Choroid plexus epithelial cell (primary cell): ENCODE data around the gene NUFIP2.

Experiments used
- DNase-seq: peaks from one replicate; pipeline ENCODE4 v3.0.0-alpha.2; 2010; ENCODE audit warnings: low read depth
- H3K4me3 ChIP-seq: 2 replicates; pipeline ENCODE4 v1.5.1; 2011; ENCODE audit warnings: low read depth, mild to moderate bottlenecking, control low read depth, low read length, moderate library complexity
- CTCF ChIP-seq: conservative IDR thresholded peaks from 2 replicates; pipeline ENCODE4 v1.5.1; 2011; ENCODE audit warnings: low read depth, mild to moderate bottlenecking, control low read depth, inconsistent platforms, low read length, moderate library complexity

The NUFIP2 gene

GRCh38 chr17:29246628-29247027 lies 47.3 kb downstream of the NUFIP2 start, which contains the start of gene CRYBA1:
Gene CRYBA1 (plus strand): TSS chr17:29246859. CDS start chr17:29246864, 5 bp downstream.
- DNase-seq, result no peak
- no peak within 1 kb of the TSS for H3K4me3 ChIP-seq
- no peak for TF ChIP-seq CTCF

DNA sequence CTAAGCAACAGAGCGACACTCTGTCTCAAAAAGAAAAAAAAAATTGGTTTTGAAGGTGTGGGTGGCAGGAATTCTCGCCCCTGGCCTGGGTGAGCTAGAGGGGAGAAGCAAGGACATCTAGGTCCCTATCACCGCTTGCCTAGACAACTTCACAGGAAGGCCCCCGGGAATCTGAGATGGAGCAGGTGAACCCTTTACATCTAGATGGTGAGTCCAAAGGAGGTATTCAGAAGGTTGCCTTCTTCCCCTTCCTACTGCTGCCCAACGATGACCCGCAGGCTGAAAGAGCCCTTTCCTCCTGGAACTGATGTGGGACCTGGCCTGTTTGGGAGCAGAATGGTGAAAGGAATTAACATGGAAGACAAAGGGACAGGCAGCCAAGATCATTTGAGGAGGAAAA lies 48.5 kb downstream of the NUFIP2 start:
- no peak for TF ChIP-seq CTCF
- no peak overlapping the region for H3K4me3 ChIP-seq
- DNase-seq, result no peak

DNA sequence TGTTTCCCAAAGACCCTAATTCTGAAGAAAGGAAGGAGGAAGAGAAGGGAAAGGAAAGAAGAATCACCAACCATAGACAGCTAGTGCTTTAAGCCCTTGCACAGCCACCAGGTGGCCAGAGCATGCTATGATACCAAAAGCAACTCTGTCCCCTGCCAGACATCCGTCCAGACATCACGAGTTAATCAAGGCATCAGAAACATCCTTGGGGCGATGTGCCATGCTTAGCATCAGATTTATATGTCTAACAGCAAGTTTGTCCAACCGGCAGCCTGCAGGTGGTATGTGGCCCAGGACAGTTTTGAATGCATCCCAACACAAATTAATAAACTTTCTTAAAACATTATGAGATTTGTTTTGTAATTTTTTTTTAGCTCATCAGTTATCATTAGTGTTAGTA lies 50.2 kb downstream of the NUFIP2 start:
- no peak overlapping the region for H3K4me3 ChIP-seq
- peak; percentile 66 for DNase-seq
- TF ChIP-seq CTCF, result peak; percentile 75

DNA sequence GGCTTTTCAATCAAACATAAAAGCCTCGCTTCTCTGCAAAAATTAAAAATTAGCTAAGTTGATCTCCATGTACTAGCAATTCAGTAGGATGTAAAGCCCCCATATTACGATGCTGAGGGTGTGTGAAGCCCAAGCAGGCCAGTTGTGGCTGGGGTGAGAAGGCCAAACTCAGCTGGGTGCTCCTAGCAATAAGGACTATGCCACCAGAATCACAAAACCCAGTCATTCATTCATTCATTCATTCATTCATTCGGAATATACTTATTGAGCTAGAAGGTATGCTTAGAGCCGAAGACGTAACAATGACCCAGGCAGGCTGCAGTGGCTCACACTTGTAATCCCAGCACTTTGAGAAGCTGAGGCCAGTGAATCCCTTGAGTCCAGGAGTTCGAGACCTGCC lies 51.2 kb downstream of the NUFIP2 start:
- H3K4me3 ChIP-seq, result no peak overlapping the region
- no peak for DNase-seq
- TF ChIP-seq CTCF, result no peak

- H3K4me3 ChIP-seq, result no peak overlapping the region
- TF ChIP-seq CTCF, result no peak
- DNase-seq, result no peak
Observed at GRCh38 chr17:29242051-29242450, 51.9 kb downstream of the NUFIP2 start.

DNA sequence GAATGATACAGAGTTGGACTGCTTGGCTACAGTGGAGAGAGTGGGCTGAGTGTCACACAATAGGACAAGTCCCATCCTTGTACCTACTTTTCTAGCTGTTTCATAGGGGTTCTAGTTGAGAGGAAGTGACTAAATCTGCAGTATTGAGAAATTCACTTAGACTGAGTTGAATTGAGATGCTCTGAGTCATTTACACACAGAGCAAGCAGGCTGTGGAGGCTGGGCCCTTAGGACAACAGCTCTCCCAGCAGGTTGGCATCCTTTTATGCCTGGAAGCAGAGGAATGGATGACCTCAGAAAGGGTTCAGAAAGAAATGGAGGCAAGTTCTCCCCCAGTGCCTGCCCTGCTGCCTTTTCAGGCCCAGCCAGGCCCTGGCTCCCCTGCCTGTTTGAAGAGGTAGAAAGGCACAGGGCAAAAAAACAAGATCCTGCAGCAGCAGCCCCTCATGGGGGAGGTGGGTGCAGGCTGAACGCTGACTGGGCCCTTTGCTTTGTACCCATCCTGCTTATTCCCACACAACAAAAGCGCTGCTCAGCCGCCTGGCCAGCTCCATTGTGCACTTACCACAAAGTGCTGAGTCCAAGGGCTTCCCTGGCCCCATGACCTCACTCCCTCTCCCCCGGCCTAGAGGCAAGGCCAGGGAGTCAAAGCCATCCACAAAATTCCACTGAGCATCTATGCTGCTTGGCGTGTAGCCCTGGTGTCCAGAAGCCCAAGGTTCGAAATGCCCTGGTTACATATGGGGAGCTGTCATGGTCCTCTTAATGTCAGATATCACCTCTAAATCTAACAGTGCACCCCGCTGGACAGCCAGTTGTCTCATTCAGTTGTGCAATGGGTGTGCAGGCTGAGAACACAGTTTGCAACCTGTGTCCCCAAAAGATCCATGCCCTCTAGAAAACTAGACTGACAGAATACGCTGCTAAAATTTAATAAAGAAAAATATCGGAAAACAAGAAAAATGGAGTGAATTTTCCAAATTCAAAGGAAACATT lies 52.7 kb downstream of the NUFIP2 start:
- H3K4me3 ChIP-seq, result no peak overlapping the region
- TF ChIP-seq CTCF, result peak; percentile 24
- DNase-seq, result peak; percentile 97

GRCh38 chr17:29240477-29240876 lies 53.5 kb downstream of the NUFIP2 start:
- no peak for TF ChIP-seq CTCF
- DNase-seq, result no peak
- H3K4me3 ChIP-seq, result no peak overlapping the region
